ENCODE results near the gene GPR12. TPM values are rescaled to one million over a fixed set of nuclear protein-coding genes. Genes with fewer than 3 reads are reported as not detected.

Gene GPR12
- total and polyA plus RNA-seq, 2 of the 4 experiments (the other 2 are of a cell fraction), result not detected

- H3K23ac ChIP-seq (ENCODE audit: low read depth, low read length), result no peak overlapping the region
- WGBS, 2 experiments (ENCODE audit: extremely low coverage in 2 of 2, insufficient read length in 1 of 2), result no CpG with 5 or more reads among the region's 8 CpGs
- TF ChIP-seq BHLHE40 (IDR thresholded peaks at IDR 0.05; ENCODE audit: low read depth, low read length) (no peak), FOS (IDR thresholded peaks at IDR 0.05; ENCODE audit: low read depth, low read length) (no peak), MAFK (IDR thresholded peaks at IDR 0.05; ENCODE audit: low read depth, low read length) (no peak), NFE2L2 (IDR thresholded peaks at IDR 0.05; ENCODE audit: low read depth, low read length) (no peak), RAD21 (IDR thresholded peaks at IDR 0.05; ENCODE audit: low read length) (no peak), USF2 (IDR thresholded peaks at IDR 0.05; ENCODE audit: low read depth, low read length) (no peak), CTCF (conservative IDR thresholded peaks at IDR 0.05; ENCODE audit: low read depth, low read length) (no peak), RFX5 (IDR thresholded peaks at IDR 0.05; ENCODE audit: low read depth, low read length) (no peak), MXI1 (IDR thresholded peaks at IDR 0.05; ENCODE audit: borderline replicate concordance, low read depth, low read length) (no peak), SMC3 (IDR thresholded peaks at IDR 0.05; ENCODE audit: low read depth, low read length) (no peak), CHD1 (IDR thresholded peaks at IDR 0.05; ENCODE audit: low read depth, low read length) (no peak), RCOR1 (IDR thresholded peaks at IDR 0.05; ENCODE audit: insufficient replicate concordance, low read length) (no peak), ELK1 (IDR thresholded peaks at IDR 0.05; ENCODE audit: borderline replicate concordance, low read depth, low read length) (no peak), MAZ (IDR thresholded peaks at IDR 0.05; ENCODE audit: borderline replicate concordance, low read depth, low read length) (no peak), CEBPB (IDR thresholded peaks at IDR 0.05; ENCODE audit: low read depth, low read length) (no peak), POLR2A (IDR thresholded peaks at IDR 0.05; ENCODE audit: low read depth, low read length) (no peak)
- BruUV-seq (replicated peaks), result no TSS peak
- no peak overlapping the region for H3K4me3 ChIP-seq (ENCODE audit: insufficient read depth, low read depth, low read length)
- H3K4me2 ChIP-seq (ENCODE audit: low read depth, low read length), result no peak overlapping the region
- no peaks in the 10 kb centered on the region for H4K20me1 ChIP-seq (ENCODE audit: insufficient read depth, low read length)
- intact Hi-C loops (cut with micrococcal nuclease), result no loop called here
- no peak overlapping the region for H3K4ac ChIP-seq (ENCODE audit: low read depth, low read length)
- no peaks in the 10 kb centered on the region for H3K79me1 ChIP-seq (ENCODE audit: low read depth in 1 of 2, low read length in 2 of 2)
- H3K14ac ChIP-seq (replicated peaks; ENCODE audit: low read depth, low read length), result no peak overlapping the region
- no peak overlapping the region for H2BK5ac ChIP-seq (ENCODE audit: low read depth, low read length, poor library complexity, severe bottlenecking)
- H3K18ac ChIP-seq (ENCODE audit: low read depth, low read length), result no peak overlapping the region
- no peak overlapping the region for H2BK15ac ChIP-seq (ENCODE audit: low read depth, low read length)
- no peaks in the 10 kb centered on the region for H3K36me3 ChIP-seq (ENCODE audit: control insufficient read depth, insufficient read depth, low read length)
- ChIA-PET CTCF (no interaction called here), POLR2A (ENCODE audit: unreplicated experiment) (no interaction called here)
- ATAC-seq (ENCODE audit: low read depth) (no peak), DNase-seq (no peak)
- H2AFZ ChIP-seq (replicated peaks; ENCODE audit: low read length, poor library complexity), result no peak overlapping the region
- H2AK5ac ChIP-seq (ENCODE audit: low read depth, low read length), result no peak overlapping the region
- no peak overlapping the region for H4K8ac ChIP-seq (ENCODE audit: low read depth in 2 of 2, low read length in 2 of 2)
- H2BK20ac ChIP-seq (ENCODE audit: low read depth, low read length), result no peak overlapping the region
- H4K5ac ChIP-seq (ENCODE audit: low read depth, low read length), result no peak overlapping the region
- H2AK9ac ChIP-seq (replicated peaks; ENCODE audit: low read depth, low read length, poor library complexity), result no peak overlapping the region
- no peaks in the 10 kb centered on the region for H3K9me1 ChIP-seq (ENCODE audit: insufficient read depth, low read length)
- H4K91ac ChIP-seq (ENCODE audit: insufficient read depth, low read depth, low read length), result no peak overlapping the region
- H3K4me1 ChIP-seq (ENCODE audit: control insufficient read depth, insufficient read depth, low read length), result no peaks in the 10 kb centered on the region
- in situ Hi-C loops (cut with MboI; ENCODE audit: low sequenced_read_pairs), result loop anchor here (10.0 kb wide), 1 partner anchor 197 kb away; no protein-coding TSS in a partner anchor
- H3K27ac ChIP-seq (ENCODE audit: insufficient read depth, low read length), result no peak overlapping the region
- H2BK120ac ChIP-seq (ENCODE audit: low read depth, low read length), result no peak overlapping the region
- no peak overlapping the region for H3K56ac ChIP-seq (ENCODE audit: extremely low read depth, insufficient read depth, low read length)
- H3K9me3 ChIP-seq (ENCODE audit: control insufficient read depth, insufficient read depth, low read length), result no peaks in the 10 kb centered on the region
- no peak overlapping the region for H3K9ac ChIP-seq (ENCODE audit: low read depth, low read length)
- peaks cover 10% of the 10 kb centered on the region for H3K27me3 ChIP-seq (ENCODE audit: control insufficient read depth, insufficient read depth, low read length)
- dilution Hi-C loops (cut with HindIII; ENCODE audit: low sequenced_read_pairs, unreplicated experiment), result no loop called here
Measured at GRCh38 chr13:26718146-26718545, 42.4 kb downstream of the GPR12 start.

All from IMR-90 (cell line).